GM12878 (cell line): Measurements from ENCODE around the gene CRYL1. TPM values are rescaled to one million over a fixed set of nuclear protein-coding genes. Genes with fewer than 3 reads are reported as not detected.

Experiments
- ATAC-seq: fragments of 200-7000 bp; cut with Tn5 transposase; 3 replicates; pipeline ENCODE4 v1.9.1; 2020; ENCODE audit warnings: mild to moderate bottlenecking, moderate library complexity
- BruUV-seq: library from RNA; stranded (reverse); fragments of 400-500 nt; replicated peaks from 2 replicates; lab custom pipeline; 2021; lab: Mats Ljungman, UMichigan
- CTCF ChIA-PET: fragments of 300-600 bp; sonication (Branson Sonifier 250); formaldehyde crosslinking; extraction: SDS; loops from one replicate; lab custom pipeline; 2021; ENCODE audit warnings: inconsistent platforms; lab: Yijun Ruan, JAX
- POLR2A ChIA-PET: fragments of 350-600 bp; formaldehyde crosslinking; extraction: SDS; loops from one replicate; lab custom pipeline; 2021; ENCODE audit warnings: inconsistent platforms; lab: Charles Lee
- RAD21 ChIA-PET: fragments of 300-600 bp; sonication (Branson Sonifier 250); formaldehyde crosslinking; loops from one replicate; lab custom pipeline; 2023; ENCODE audit warnings: antibody characterized with exemption; ENCODE audit not compliant: unreplicated experiment; lab: Charles Lee
- SMC1A ChIA-PET: fragments of 300-600 bp; sonication (Branson Sonifier 250); formaldehyde crosslinking; loops from one replicate; lab custom pipeline; 2023; ENCODE audit not compliant: unreplicated experiment, uncharacterized antibody; lab: Charles Lee
- DNase-seq: peaks from one replicate; pipeline ENCODE4 v3.0.0-alpha.2; 2011; ENCODE audit warnings: low read depth, low spot score
- FAIRE-seq: peaks from 3 replicates; lab custom pipeline; 2011; peaks lifted over from hg19 to GRCh38; lab: Jason Lieb, UNC
- H2AFZ ChIP-seq: 2 replicates; pipeline ENCODE4 v1.6.0; 2011; ENCODE audit warnings: low read depth, low read length, control low read depth; ENCODE audit not compliant: control insufficient read depth
- H3K27ac ChIP-seq: 2 replicates; pipeline ENCODE4 v1.5.1; 2011; ENCODE audit warnings: control low read depth; ENCODE audit not compliant: control insufficient read depth, insufficient read depth
- H3K27me3 ChIP-seq, 2 experiments: replicated peaks in 1 of 2; 2 replicates each; pipeline versions ENCODE4 v1.6.0 to v1.6.1; 2011; ENCODE audit warnings: low read length in 1 of 2; ENCODE audit not compliant: control insufficient read depth in 2 of 2, insufficient read depth in 2 of 2
- H3K36me3 ChIP-seq, 2 experiments: 2 replicates each; pipeline ENCODE4 v1.5.1; 2011; ENCODE audit warnings: low read length in 1 of 2; ENCODE audit not compliant: control insufficient read depth in 2 of 2, insufficient read depth in 2 of 2
- H3K4me1 ChIP-seq: 2 replicates; pipeline ENCODE4 v1.6.1; 2011; ENCODE audit warnings: mild to moderate bottlenecking, low read length, moderate library complexity, mixed read lengths; ENCODE audit not compliant: control insufficient read depth, insufficient read depth
- H3K4me2 ChIP-seq: 2 replicates; pipeline ENCODE4 v1.6.0; 2011; ENCODE audit warnings: control low read depth; ENCODE audit not compliant: control insufficient read depth, insufficient read depth
- H3K4me3 ChIP-seq: fragments of 200-600 bp; sonication (generic); 2 replicates; pipeline ENCODE4 v1.5.1; 2016
- H3K79me2 ChIP-seq: 2 replicates; pipeline ENCODE4 v1.6.0; 2011; ENCODE audit warnings: low read length; ENCODE audit not compliant: control insufficient read depth, insufficient read depth
- H3K9ac ChIP-seq: 2 replicates; pipeline ENCODE4 v1.8.0; 2011; ENCODE audit warnings: low read length, control low read depth, mixed read lengths; ENCODE audit not compliant: control insufficient read depth, insufficient read depth
- H3K9me3 ChIP-seq: replicated peaks from 3 replicates; pipeline ENCODE4 v1.5.1; 2011; ENCODE audit warnings: mild to moderate bottlenecking, low read length; ENCODE audit not compliant: control insufficient read depth, insufficient read depth
- H4K20me1 ChIP-seq: 2 replicates; pipeline ENCODE4 v1.6.0; 2011; ENCODE audit not compliant: control insufficient read depth, insufficient read depth
- ATF3 ChIP-seq: IDR thresholded peaks from 2 replicates; pipeline ENCODE4 v1.6.1; 2011; ENCODE audit warnings: low read depth, mild to moderate bottlenecking, low read length, moderate library complexity, borderline replicate concordance; ENCODE audit errors: extremely low read depth
- BCL11A ChIP-seq: IDR thresholded peaks from 2 replicates; pipeline ENCODE4 v1.6.1; 2011; ENCODE audit warnings: low read depth, low read length
- IKZF1 ChIP-seq: fragments of 450-650 bp; conservative IDR thresholded peaks from 2 replicates; pipeline ENCODE4 v1.6.1; 2017; ENCODE audit warnings: antibody characterized with exemption, mild to moderate bottlenecking
- IKZF2 ChIP-seq, 2 experiments: fragments of 450-650 bp; IDR thresholded peaks; 2 replicates each; pipeline ENCODE4 v1.6.1; 2017; ENCODE audit warnings: mild to moderate bottlenecking in 2 of 2, moderate library complexity in 2 of 2
- KDM1A ChIP-seq: fragments of 200-600 bp; sonication (generic); IDR thresholded peaks from 2 replicates; pipeline ENCODE4 v1.6.1; 2016; ENCODE audit warnings: borderline replicate concordance
- NR2C1 ChIP-seq: fragments of 450-650 bp; IDR thresholded peaks from 2 replicates; pipeline ENCODE4 v1.6.1; 2017; ENCODE audit warnings: antibody characterized with exemption, mild to moderate bottlenecking, moderate library complexity
- REST ChIP-seq: IDR thresholded peaks from 2 replicates; pipeline ENCODE4 v1.6.1; 2012; ENCODE audit warnings: mild to moderate bottlenecking, low read depth, low read length
- STAT1 ChIP-seq: fragments of 450-650 bp; conservative IDR thresholded peaks from 2 replicates; pipeline ENCODE4 v1.6.1; 2014; ENCODE audit warnings: antibody characterized with exemption, mild to moderate bottlenecking
- USF1 ChIP-seq: IDR thresholded peaks from 2 replicates; pipeline ENCODE4 v1.6.1; 2011; ENCODE audit warnings: borderline replicate concordance, low read depth, mild to moderate bottlenecking, moderate library complexity, mixed read lengths, low read length; ENCODE audit not compliant: insufficient read depth; ENCODE audit errors: extremely low read length
- ZNF217 ChIP-seq: fragments of 450-650 bp; IDR thresholded peaks from 2 replicates; pipeline ENCODE4 v1.6.1; 2017; ENCODE audit warnings: antibody characterized with exemption, mild to moderate bottlenecking
- WGBS: methylation state at CpG from one replicate; pipeline ENCODE4 v1.1.6; 2016; ENCODE audit warnings: low lambda C conversion rate; ENCODE audit not compliant: insufficient replicate concordance, insufficient coverage; ENCODE audit errors: missing lambda C conversion rate; 5-methylcytosine and 5-hydroxymethylcytosine counted together
- in situ Hi-C: fragments of 300-500 bp; cut with MboI; formaldehyde crosslinking; loops from 9 replicates; pipeline ENCODE4 v1.14.3; 2018; ENCODE audit warnings: mixed read lengths
- intact Hi-C: fragments of 100-400 bp; cut with micrococcal nuclease; formaldehyde crosslinking; loops from one replicate; pipeline ENCODE4 v1.14.2; 2022; ENCODE audit not compliant: unreplicated experiment
- polyA plus RNA-seq, 11 experiments: library from polyadenylated mRNA; depleted of rRNA in 4 of 11; unstranded in 6 of 11; stranded (reverse) in 5 of 11; fragments of >200 nt; fragmentation: Nextera tagmentation in 4 of 11; fragmentation: Illumina TruSeq in 1 of 11; extraction: Ambion mirVana in 4 of 11; extraction: Trizol in 1 of 11; gene quantifications; 1 replicate in 1 of 11; 2 replicates in 10 of 11; pipeline versions ENCODE4 v1.2.1 to v1.2.3, GENCODE V29; 2011 to 2016; ENCODE audit warnings: inconsistent platforms in 2 of 11, missing spikeins in 2 of 11, low read depth in 1 of 11
- total RNA-seq, 4 experiments: library from RNA; depleted of rRNA in 3 of 4; stranded (reverse); fragments of >200 nt in 3 of 4; fragmentation: Illumina TruSeq in 1 of 4; extraction: Trizol in 1 of 4; gene quantifications; 2 replicates each; pipeline versions ENCODE4 v1.2.1 to v1.2.3, GENCODE V29; 2013 to 2021

Gene CRYL1
- total and polyA plus RNA-seq, 10 of the 15 experiments (the other 5 are each of a cell fraction or from before 2014, with no cell fraction given), result 5.5 to 36.7 (median 12.2) TPM

GRCh38 chr13:20390526-20391175 lies 135.0 kb downstream of the CRYL1 start:
- WGBS, result 90% methylated on average over 23 of the region's 26 CpGs
- RAD21 ChIA-PET, result no interaction called here
- H3K9ac ChIP-seq, result no peak overlapping the region
- TF ChIP-seq ATF3 (no peak), IKZF1 (no peak), IKZF2 (IDR thresholded peaks at IDR 0.05) (no peak), USF1 (no peak), KDM1A (no peak), NR2C1 (no peak), REST (no peak), BCL11A (no peak), ZNF217 (no peak), STAT1 (no peak)
- no peak overlapping the region for H3K4me3 ChIP-seq
- no peaks in the 10 kb centered on the region for H3K79me2 ChIP-seq
- CTCF ChIA-PET, result no interaction called here
- SMC1A ChIA-PET, result no interaction called here
- FAIRE-seq, result no peak
- no peaks in the 10 kb centered on the region for H3K27me3 ChIP-seq
- H4K20me1 ChIP-seq, result no peaks in the 10 kb centered on the region
- H3K4me1 ChIP-seq, result peaks cover 6% of the 10 kb centered on the region
- no peak overlapping the region for H3K27ac ChIP-seq
- DNase-seq, result no peak
- no peaks in the 10 kb centered on the region for H3K36me3 ChIP-seq
- intact Hi-C loops, result no loop called here
- BruUV-seq, result no TSS peak
- H2AFZ ChIP-seq, result no peak overlapping the region
- H3K9me3 ChIP-seq, result no peaks in the 10 kb centered on the region; the same call in 2 of the 3 replicates
- ATAC-seq, result no peak
- in situ Hi-C loops, result no loop called here
- H3K4me2 ChIP-seq, result no peak overlapping the region
- POLR2A ChIA-PET, result no interaction called here
